ENCODE measurements around the gene QSOX2.

DNA sequence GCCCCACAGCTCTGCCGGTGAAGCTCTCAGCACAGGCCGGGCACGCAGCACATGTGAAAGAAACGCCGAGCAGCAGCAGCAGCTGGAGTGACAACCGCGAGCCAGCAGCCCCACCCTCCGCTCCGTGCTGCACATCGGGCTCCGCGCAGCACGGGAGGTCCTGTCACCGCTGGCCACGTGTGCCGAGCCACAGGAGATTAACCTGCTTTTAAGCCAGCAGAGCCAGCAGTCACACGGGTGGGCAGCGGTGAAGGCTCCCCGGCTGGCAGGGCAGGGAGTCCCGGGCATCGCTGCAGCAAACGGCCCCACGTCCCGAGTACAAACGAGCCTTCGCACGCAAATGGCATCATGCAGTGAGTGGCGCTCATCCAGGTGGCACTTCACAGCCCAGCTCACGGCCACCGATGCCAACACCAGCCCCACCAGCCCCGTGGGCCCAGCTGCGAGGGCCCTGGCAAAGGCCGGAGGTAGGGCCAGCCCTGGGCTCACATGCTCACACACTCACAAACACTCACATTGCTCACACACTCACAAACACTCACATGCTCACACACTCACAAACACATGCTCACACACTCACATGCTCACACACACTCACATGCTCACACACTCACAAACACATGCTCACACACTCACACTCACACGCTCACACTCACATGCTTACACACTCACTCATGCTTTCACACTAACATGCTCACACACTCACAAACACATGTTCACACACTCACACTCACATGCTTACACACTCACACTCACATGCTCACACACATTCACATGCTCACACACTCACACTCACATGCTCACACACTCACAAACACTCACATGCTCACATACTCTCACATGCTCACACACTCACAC, 47.2 kb upstream of the QSOX2 start:
- TF ChIP-seq, protein P1, sequence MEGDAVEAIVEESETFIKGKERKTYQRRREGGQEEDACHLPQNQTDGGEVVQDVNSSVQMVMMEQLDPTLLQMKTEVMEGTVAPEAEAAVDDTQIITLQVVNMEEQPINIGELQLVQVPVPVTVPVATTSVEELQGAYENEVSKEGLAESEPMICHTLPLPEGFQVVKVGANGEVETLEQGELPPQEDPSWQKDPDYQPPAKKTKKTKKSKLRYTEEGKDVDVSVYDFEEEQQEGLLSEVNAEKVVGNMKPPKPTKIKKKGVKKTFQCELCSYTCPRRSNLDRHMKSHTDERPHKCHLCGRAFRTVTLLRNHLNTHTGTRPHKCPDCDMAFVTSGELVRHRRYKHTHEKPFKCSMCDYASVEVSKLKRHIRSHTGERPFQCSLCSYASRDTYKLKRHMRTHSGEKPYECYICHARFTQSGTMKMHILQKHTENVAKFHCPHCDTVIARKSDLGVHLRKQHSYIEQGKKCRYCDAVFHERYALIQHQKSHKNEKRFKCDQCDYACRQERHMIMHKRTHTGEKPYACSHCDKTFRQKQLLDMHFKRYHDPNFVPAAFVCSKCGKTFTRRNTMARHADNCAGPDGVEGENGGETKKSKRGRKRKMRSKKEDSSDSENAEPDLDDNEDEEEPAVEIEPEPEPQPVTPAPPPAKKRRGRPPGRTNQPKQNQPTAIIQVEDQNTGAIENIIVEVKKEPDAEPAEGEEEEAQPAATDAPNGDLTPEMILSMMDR (IDR thresholded peaks at IDR 0.05 in 2 of 3, conservative IDR thresholded peaks at IDR 0.05 in 1 of 3; ENCODE audit: borderline replicate concordance in 1 of 3, insufficient read depth in 1 of 3, low read depth in 2 of 3, low read length in 2 of 3): no peak
- TF ChIP-seq, protein P2, sequence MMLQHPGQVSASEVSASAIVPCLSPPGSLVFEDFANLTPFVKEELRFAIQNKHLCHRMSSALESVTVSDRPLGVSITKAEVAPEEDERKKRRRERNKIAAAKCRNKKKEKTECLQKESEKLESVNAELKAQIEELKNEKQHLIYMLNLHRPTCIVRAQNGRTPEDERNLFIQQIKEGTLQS (IDR thresholded peaks at IDR 0.05): no peak
- TF ChIP-seq SIN3A (IDR thresholded peaks at IDR 0.05; ENCODE audit: low read depth) (no peak), POLR2AphosphoS5 (IDR thresholded peaks at IDR 0.05; ENCODE audit: low read depth, low read length) (no peak), POLR2A (IDR thresholded peaks at IDR 0.05; ENCODE audit: borderline replicate concordance, extremely low read depth, insufficient read depth, insufficient read length) (no peak), EZH2 (IDR thresholded peaks at IDR 0.05) (no peak), YY1 (IDR thresholded peaks at IDR 0.05; ENCODE audit: extremely low read depth, insufficient replicate concordance, low read depth, low read length) (no peak), SRF (IDR thresholded peaks at IDR 0.05; ENCODE audit: low read depth) (no peak), ZFX (IDR thresholded peaks at IDR 0.05) (no peak)
- TF ChIP-seq, protein P3, sequence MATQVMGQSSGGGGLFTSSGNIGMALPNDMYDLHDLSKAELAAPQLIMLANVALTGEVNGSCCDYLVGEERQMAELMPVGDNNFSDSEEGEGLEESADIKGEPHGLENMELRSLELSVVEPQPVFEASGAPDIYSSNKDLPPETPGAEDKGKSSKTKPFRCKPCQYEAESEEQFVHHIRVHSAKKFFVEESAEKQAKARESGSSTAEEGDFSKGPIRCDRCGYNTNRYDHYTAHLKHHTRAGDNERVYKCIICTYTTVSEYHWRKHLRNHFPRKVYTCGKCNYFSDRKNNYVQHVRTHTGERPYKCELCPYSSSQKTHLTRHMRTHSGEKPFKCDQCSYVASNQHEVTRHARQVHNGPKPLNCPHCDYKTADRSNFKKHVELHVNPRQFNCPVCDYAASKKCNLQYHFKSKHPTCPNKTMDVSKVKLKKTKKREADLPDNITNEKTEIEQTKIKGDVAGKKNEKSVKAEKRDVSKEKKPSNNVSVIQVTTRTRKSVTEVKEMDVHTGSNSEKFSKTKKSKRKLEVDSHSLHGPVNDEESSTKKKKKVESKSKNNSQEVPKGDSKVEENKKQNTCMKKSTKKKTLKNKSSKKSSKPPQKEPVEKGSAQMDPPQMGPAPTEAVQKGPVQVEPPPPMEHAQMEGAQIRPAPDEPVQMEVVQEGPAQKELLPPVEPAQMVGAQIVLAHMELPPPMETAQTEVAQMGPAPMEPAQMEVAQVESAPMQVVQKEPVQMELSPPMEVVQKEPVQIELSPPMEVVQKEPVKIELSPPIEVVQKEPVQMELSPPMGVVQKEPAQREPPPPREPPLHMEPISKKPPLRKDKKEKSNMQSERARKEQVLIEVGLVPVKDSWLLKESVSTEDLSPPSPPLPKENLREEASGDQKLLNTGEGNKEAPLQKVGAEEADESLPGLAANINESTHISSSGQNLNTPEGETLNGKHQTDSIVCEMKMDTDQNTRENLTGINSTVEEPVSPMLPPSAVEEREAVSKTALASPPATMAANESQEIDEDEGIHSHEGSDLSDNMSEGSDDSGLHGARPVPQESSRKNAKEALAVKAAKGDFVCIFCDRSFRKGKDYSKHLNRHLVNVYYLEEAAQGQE (IDR thresholded peaks at IDR 0.05; ENCODE audit: low read depth): no peak
- TF ChIP-seq, protein P4, sequence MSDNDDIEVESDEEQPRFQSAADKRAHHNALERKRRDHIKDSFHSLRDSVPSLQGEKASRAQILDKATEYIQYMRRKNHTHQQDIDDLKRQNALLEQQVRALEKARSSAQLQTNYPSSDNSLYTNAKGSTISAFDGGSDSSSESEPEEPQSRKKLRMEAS (IDR thresholded peaks at IDR 0.05): no peak
- TF ChIP-seq, protein P5, sequence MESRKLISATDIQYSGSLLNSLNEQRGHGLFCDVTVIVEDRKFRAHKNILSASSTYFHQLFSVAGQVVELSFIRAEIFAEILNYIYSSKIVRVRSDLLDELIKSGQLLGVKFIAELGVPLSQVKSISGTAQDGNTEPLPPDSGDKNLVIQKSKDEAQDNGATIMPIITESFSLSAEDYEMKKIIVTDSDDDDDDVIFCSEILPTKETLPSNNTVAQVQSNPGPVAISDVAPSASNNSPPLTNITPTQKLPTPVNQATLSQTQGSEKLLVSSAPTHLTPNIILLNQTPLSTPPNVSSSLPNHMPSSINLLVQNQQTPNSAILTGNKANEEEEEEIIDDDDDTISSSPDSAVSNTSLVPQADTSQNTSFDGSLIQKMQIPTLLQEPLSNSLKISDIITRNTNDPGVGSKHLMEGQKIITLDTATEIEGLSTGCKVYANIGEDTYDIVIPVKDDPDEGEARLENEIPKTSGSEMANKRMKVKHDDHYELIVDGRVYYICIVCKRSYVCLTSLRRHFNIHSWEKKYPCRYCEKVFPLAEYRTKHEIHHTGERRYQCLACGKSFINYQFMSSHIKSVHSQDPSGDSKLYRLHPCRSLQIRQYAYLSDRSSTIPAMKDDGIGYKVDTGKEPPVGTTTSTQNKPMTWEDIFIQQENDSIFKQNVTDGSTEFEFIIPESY (IDR thresholded peaks at IDR 0.05; ENCODE audit: extremely low read depth, insufficient replicate concordance, low read length): no peak
